Skeletal muscle satellite cell (primary cell): ENCODE measurements around the gene GSK3A.

Experiments used
- H3K27me3 ChIP-seq: 2 replicates; pipeline ENCODE4 v1.7.0; 2013; ENCODE audit warnings: low read length; ENCODE audit not compliant: control insufficient read depth, insufficient read depth
- H3K36me3 ChIP-seq: 2 replicates; pipeline ENCODE4 v1.7.0; 2013; ENCODE audit warnings: mild to moderate bottlenecking, control low read depth, low read length; ENCODE audit not compliant: insufficient read depth
- H3K4me1 ChIP-seq: 2 replicates; pipeline ENCODE4 v1.7.0; 2013; ENCODE audit warnings: low read length; ENCODE audit not compliant: control insufficient read depth, insufficient read depth
- H3K4me2 ChIP-seq: 2 replicates; pipeline ENCODE4 v1.7.0; 2013; ENCODE audit warnings: mild to moderate bottlenecking, low read length
- H3K4me3 ChIP-seq: 2 replicates; pipeline ENCODE4 v1.7.0; 2013; ENCODE audit warnings: low read length
- H3K9ac ChIP-seq: 2 replicates; pipeline ENCODE4 v1.7.0; 2013; ENCODE audit warnings: mild to moderate bottlenecking, low read depth, low read length, moderate library complexity
- H3K9me3 ChIP-seq: replicated peaks from 2 replicates; pipeline ENCODE4 v1.7.0; 2013; ENCODE audit warnings: mild to moderate bottlenecking, control low read depth, low read length

Gene GSK3A

DNA sequence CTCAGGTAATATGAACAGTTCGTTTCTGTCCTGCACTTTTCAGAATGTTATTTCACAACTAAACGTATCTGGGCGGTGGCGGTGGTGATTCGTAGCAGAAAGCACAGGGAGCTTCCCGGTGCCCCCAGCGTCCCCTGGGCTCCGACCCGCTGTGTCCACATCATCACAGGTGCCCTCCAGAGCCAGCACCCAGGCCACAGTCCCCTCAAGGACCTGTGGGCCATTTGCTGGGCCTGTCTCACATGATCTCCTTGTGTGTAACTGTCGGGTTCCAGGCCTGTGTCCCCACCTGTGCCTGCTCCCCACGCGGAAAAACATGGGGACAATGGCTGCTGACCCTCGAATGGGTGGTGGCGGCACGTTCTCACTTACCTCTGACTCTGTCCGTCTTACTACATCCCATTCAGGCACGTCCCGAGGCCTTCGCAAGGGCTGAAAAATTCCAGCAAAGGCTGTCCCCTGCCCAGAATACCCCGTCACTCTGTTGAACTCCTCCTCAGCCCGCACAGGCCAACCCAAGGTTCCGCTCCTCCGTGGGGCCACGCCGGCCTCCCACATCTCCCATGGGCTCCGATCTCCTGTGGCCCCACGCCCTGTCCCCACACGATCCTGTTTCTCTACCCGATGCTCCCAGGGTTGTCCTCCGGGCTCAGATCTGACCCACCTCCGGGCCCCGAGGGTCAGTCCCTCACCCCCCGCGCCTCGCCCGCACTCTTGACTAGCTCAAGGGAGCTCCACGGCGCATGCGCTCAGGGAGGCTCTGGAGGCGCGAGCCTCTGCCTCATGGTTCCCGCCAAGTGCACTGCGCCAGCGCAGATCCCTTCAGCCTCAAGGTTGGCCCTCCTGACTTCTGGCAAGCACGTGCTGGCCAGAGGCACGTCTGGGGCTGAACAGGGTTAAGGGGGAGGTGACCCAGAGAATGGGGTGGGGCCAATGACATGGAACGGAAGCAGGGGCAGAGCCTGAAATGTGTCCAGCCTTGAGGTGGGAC, 46.1 kb downstream of the GSK3A start:
- Histone ChIP-seq H3K4me1 (peaks cover 7% of the 10 kb centered on the region), H3K9ac (no peak overlapping the region), H3K36me3 (peaks cover 26% of the 10 kb centered on the region), H3K4me2 (no peak overlapping the region), H3K4me3 (no peak overlapping the region), H3K9me3 (no peaks in the 10 kb centered on the region), H3K27me3 (no peaks in the 10 kb centered on the region)

DNA sequence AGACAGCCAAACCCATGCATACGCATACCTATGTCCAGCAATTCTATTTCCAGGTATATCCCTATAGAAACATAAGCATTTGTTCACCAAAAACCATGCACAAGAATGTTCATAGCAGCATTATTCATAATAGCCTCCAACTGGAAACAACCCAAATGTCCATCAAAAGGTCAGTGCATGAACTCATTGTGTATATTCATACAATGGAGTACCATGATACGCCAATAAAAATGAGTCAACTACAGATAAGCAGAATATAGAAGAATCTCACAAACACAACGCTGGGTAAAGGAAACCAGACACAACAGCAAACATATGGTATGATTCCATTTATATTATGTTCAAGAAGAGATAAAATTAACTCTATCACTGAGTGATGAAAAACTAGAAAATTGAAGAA, 48.7 kb downstream of the GSK3A start:
- Histone ChIP-seq H3K9ac (no peak overlapping the region), H3K36me3 (peaks cover 9% of the 10 kb centered on the region), H3K4me3 (no peak overlapping the region), H3K27me3 (peaks cover 4% of the 10 kb centered on the region), H3K9me3 (no peaks in the 10 kb centered on the region), H3K4me1 (peaks cover 7% of the 10 kb centered on the region), H3K4me2 (no peak overlapping the region)

DNA sequence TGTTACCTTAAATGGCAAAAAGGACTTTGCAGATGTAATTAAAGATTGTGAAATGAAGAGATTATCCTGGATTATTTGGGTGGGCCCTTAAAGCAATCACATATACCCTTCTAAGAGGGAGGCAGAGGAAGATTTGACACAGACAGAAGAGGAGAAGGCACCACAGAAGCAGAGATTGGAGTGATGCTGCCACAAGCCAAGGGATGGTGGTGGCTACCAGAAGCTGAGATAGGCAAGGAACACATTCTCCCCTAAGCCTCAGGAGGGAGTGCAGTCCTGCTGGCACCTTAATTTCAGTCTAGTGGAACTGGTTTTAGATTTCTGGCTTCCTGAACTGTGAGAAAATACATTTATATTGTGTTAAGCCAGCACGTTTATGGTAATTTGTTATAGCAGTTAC, 49.1 kb downstream of the GSK3A start:
- Histone ChIP-seq H3K4me2 (no peak overlapping the region), H3K4me1 (peaks cover 7% of the 10 kb centered on the region), H3K4me3 (no peak overlapping the region), H3K9me3 (no peaks in the 10 kb centered on the region), H3K27me3 (peaks cover 4% of the 10 kb centered on the region), H3K9ac (no peak overlapping the region), H3K36me3 (peaks cover 6% of the 10 kb centered on the region)

DNA sequence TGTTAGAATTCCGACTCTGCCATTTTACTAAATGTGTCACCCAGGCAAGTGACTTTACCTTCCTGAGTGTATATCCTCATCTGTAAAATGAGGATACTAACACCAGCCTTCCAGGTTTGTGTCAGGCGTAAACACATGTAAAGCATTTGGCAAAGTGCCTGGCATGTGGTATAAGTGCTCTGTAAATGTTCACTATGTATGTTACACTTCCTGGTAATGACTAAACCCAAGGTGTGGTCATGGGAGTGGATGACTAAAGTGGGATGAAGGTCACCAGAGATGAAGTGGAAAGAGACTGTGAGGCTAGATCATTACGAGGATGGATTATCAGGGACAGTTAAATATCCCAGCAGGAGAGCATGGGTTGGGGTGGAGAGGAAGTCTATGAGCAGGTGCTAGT, 50.5 kb downstream of the GSK3A start:
- Histone ChIP-seq H3K4me3 (no peak overlapping the region), H3K4me2 (no peak overlapping the region), H3K9me3 (no peaks in the 10 kb centered on the region), H3K4me1 (peaks cover 7% of the 10 kb centered on the region), H3K9ac (no peak overlapping the region), H3K36me3 (no peaks in the 10 kb centered on the region), H3K27me3 (peaks cover 4% of the 10 kb centered on the region)

DNA sequence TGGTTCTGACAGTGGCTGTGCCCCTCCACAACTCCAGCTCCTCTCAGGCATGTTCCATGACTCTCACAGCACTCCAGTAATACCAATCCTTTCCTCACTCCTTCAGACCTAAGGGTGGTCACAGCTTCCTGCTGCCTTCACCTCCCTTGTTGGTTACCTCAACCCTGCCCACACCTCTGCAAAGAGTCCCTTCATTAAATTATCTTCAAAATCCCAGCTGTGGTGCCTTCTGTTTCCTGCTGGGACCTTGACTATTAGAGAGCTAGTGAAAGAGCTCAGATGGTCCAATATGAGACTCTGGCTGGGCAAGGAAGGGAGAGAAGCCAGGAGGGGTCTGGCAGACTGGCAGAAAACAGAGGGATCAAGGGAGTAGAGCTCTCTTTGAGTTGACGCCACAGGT, 51.1 kb downstream of the GSK3A start:
- peaks cover 4% of the 10 kb centered on the region for H3K27me3 ChIP-seq

DNA sequence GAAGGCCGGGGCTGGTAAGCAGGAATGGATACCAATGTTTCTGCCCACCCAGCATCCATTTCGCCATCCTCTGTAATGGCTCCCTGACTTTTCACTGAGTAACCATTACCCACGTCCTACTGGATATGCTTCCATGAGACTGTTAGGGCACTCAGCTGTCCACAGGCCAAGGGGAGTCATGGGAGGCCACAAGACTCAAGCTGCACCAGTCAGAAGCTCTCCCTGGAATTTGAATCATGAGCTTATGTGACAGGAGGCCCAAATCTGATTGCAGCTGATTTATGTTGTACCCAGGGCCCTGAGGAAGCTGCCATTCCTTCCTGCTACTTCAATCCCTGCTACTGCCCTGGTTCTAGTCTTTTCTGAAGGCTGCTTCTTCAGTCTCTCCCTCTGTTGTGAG, 53.3 kb downstream of the GSK3A start:
- no peaks in the 10 kb centered on the region for H3K9me3 ChIP-seq
- H3K4me2 ChIP-seq = no peak overlapping the region
- H3K27me3 ChIP-seq = peaks cover 4% of the 10 kb centered on the region

More for the DNA sequence above, 51.1 kb downstream of the GSK3A start:
- Histone ChIP-seq H3K36me3 (no peaks in the 10 kb centered on the region), H3K9me3 (no peaks in the 10 kb centered on the region), H3K4me2 (no peak overlapping the region), H3K4me3 (no peak overlapping the region), H3K9ac (no peak overlapping the region), H3K4me1 (peaks cover 7% of the 10 kb centered on the region)

DNA sequence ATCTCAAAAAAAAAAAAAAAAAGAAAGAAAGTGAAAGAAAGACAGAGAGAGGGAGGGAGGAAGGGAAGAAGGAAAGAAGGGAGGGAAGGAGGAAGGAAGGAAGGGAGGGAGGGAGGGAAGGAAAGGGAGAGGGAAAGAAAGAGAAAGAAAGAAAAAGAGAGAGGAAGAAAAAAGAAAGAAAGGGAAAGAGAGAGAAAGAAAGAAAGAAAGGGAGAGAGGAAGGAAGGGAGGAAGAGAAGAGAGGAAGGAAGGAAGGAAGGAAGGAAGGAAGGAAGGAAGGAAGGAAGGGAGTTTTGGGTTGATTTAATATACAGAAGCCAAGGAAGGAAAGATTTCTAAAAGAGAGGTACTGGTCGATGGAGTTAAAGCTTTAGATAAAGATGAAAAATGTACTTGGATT, 53.7 kb downstream of the GSK3A start:
- Histone ChIP-seq H3K36me3 (no peaks in the 10 kb centered on the region), H3K9ac (no peak overlapping the region), H3K4me2 (no peak overlapping the region), H3K4me1 (peaks cover 18% of the 10 kb centered on the region), H3K27me3 (peaks cover 4% of the 10 kb centered on the region), H3K9me3 (no peaks in the 10 kb centered on the region), H3K4me3 (no peak overlapping the region)

More for the DNA sequence above, 53.3 kb downstream of the GSK3A start:
- H3K9ac ChIP-seq = no peak overlapping the region
- peaks cover 18% of the 10 kb centered on the region for H3K4me1 ChIP-seq
- H3K4me3 ChIP-seq = no peak overlapping the region
- H3K36me3 ChIP-seq = no peaks in the 10 kb centered on the region

DNA sequence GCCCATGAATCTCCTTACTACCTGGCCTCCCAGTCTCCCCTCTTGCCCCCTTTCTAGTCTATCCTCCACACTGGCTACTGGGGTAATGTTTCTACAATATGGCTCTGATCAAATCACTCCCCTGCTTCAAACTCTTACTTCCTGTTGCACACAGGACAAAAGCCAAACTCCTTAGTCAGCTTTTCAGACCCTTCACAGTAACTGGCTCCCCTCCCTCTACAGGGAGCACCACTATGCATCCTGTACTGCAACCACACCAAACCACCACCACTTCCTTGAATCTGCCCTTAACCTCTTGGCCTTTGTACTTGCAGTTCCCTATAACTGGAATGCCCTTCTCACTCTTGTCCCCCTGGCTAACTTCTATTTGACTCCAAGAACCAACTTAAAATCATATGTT, 57.1 kb downstream of the GSK3A start:
- H3K27me3 ChIP-seq = peaks cover 21% of the 10 kb centered on the region
- H3K36me3 ChIP-seq = no peaks in the 10 kb centered on the region
- no peak overlapping the region for H3K9ac ChIP-seq

DNA sequence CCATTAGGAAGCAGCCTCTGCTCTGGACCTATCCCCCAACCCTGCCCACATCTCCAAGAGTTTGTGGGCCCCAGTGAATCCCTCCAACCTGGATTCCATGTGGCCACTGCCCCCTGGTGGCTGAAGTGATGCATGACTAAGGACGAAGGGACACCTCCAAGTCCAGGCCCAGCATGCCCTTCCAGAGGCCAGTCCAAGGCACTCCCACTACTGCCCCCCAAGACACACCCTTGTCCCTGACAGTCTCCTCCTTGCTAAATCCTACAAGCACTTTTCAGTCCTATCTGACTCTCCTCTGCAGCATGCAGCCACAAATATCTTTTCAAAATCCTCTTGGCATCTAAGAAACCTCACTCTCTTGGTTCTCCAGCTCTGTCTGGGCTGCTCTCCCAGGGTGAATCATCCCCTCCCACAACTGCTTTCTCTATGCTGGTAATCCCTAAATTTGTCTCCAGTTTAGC, 58.0 kb downstream of the GSK3A start:
- H3K9me3 ChIP-seq = no peaks in the 10 kb centered on the region
- peaks cover 12% of the 10 kb centered on the region for H3K4me1 ChIP-seq
- no peak overlapping the region for H3K4me3 ChIP-seq

More for the DNA sequence above, 57.1 kb downstream of the GSK3A start:
- H3K9me3 ChIP-seq = no peaks in the 10 kb centered on the region
- no peak overlapping the region for H3K4me3 ChIP-seq
- no peak overlapping the region for H3K4me2 ChIP-seq
- peaks cover 12% of the 10 kb centered on the region for H3K4me1 ChIP-seq

More for the DNA sequence above, 58.0 kb downstream of the GSK3A start:
- H3K27me3 ChIP-seq = peaks cover 30% of the 10 kb centered on the region
- H3K9ac ChIP-seq = no peak overlapping the region
- no peak overlapping the region for H3K4me2 ChIP-seq
- no peaks in the 10 kb centered on the region for H3K36me3 ChIP-seq
